ENCODE results near the gene KATNB1.

GRCh38 chr16:57795431-57795878 is 59.9 kb downstream of the KATNB1 start:
- TF ChIP-seq POLR2AphosphoS5 (IDR thresholded peaks at IDR 0.05): no peak
- TF ChIP-seq POLR2A (IDR thresholded peaks at IDR 0.05): no peak
